ENCODE results near the gene USP46.

GRCh38 chr4:52566136-52567031 is 92.7 kb downstream of the USP46 start:
- no peak for TF ChIP-seq MAFK (IDR thresholded peaks at IDR 0.05; ENCODE audit: low read depth, low read length)
- TF ChIP-seq CTCF (conservative IDR thresholded peaks at IDR 0.05; ENCODE audit: low read depth, low read length) = no peak
- no peak for TF ChIP-seq POLR2A (IDR thresholded peaks at IDR 0.05; ENCODE audit: low read depth, low read length)
- TF ChIP-seq CHD1 (IDR thresholded peaks at IDR 0.05; ENCODE audit: low read depth, low read length) = no peak
- TF ChIP-seq, protein P1, sequence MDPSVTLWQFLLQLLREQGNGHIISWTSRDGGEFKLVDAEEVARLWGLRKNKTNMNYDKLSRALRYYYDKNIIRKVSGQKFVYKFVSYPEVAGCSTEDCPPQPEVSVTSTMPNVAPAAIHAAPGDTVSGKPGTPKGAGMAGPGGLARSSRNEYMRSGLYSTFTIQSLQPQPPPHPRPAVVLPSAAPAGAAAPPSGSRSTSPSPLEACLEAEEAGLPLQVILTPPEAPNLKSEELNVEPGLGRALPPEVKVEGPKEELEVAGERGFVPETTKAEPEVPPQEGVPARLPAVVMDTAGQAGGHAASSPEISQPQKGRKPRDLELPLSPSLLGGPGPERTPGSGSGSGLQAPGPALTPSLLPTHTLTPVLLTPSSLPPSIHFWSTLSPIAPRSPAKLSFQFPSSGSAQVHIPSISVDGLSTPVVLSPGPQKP (IDR thresholded peaks at IDR 0.05; ENCODE audit: borderline replicate concordance, low read depth, low read length) = no peak
- no peak for TF ChIP-seq USF2 (IDR thresholded peaks at IDR 0.05; ENCODE audit: low read depth, low read length)
- no peak for TF ChIP-seq RCOR1 (IDR thresholded peaks at IDR 0.05; ENCODE audit: insufficient replicate concordance, low read length)
- TF ChIP-seq SMC3 (IDR thresholded peaks at IDR 0.05; ENCODE audit: low read depth, low read length) = no peak
- no peak for TF ChIP-seq MXI1 (IDR thresholded peaks at IDR 0.05; ENCODE audit: borderline replicate concordance, low read depth, low read length)
- TF ChIP-seq RFX5 (IDR thresholded peaks at IDR 0.05; ENCODE audit: low read depth, low read length) = no peak
